Mesenchymal stem cell (in vitro differentiated cells and primary cell): ENCODE results near the gene ZC3H7A.
"Not testable (repeated sequence)": the region's sequence is repeated elsewhere in the genome, so short reads cannot be mapped to it uniquely, and the experiment has no call there.

Experiments used
- DNase-seq: peaks from one replicate; pipeline ENCODE4 v3.0.0-alpha.2; 2013
- H2AFZ ChIP-seq: one replicate; pipeline ENCODE4 v1.6.1; 2013; ENCODE audit warnings: low read depth, mild to moderate bottlenecking, control low read depth, inconsistent platforms, low read length, moderate library complexity
- H2AK5ac ChIP-seq: 2 replicates; pipeline ENCODE4 v1.6.1; 2013; ENCODE audit warnings: low read length, moderate library complexity, mild to moderate bottlenecking, inconsistent platforms; ENCODE audit not compliant: severe bottlenecking
- H2BK120ac ChIP-seq: one replicate; pipeline ENCODE4 v1.6.1; 2013; ENCODE audit warnings: low read depth, mild to moderate bottlenecking, inconsistent platforms, low read length, moderate library complexity
- H2BK12ac ChIP-seq, 2 experiments: one replicate each; pipeline ENCODE4 v1.6.1; 2013; ENCODE audit warnings: inconsistent platforms in 2 of 2, low read length in 2 of 2, mild to moderate bottlenecking in 2 of 2, moderate library complexity in 2 of 2, control low read depth in 1 of 2
- H2BK15ac ChIP-seq: one replicate; pipeline ENCODE4 v1.6.1; 2013; ENCODE audit warnings: mild to moderate bottlenecking, low read depth, inconsistent platforms; ENCODE audit not compliant: poor library complexity, severe bottlenecking
- H2BK5ac ChIP-seq: 2 replicates; pipeline ENCODE4 v1.6.1; 2013; ENCODE audit warnings: low read depth, mild to moderate bottlenecking, low read length, control low read depth, inconsistent platforms; ENCODE audit not compliant: poor library complexity, severe bottlenecking
- H3K14ac ChIP-seq, 2 experiments: one replicate each; pipeline ENCODE4 v1.6.1; 2013; ENCODE audit warnings: inconsistent platforms in 2 of 2, low read length in 2 of 2, control low read depth in 1 of 2, mild to moderate bottlenecking in 1 of 2, moderate library complexity in 1 of 2
- H3K18ac ChIP-seq, 2 experiments: one replicate each; pipeline ENCODE4 v1.6.1; 2013; ENCODE audit warnings: inconsistent platforms in 2 of 2, low read length in 2 of 2, control low read depth in 1 of 2, low read depth in 1 of 2, mild to moderate bottlenecking in 1 of 2
- H3K23ac ChIP-seq, 2 experiments: one replicate each; pipeline ENCODE4 v1.6.1; 2013; ENCODE audit warnings: inconsistent platforms in 2 of 2, low read length in 2 of 2, mild to moderate bottlenecking in 2 of 2, moderate library complexity in 2 of 2, control low read depth in 1 of 2
- H3K27ac ChIP-seq: 2 replicates; pipeline ENCODE4 v1.5.1; 2013; ENCODE audit warnings: mild to moderate bottlenecking, moderate library complexity, low read length, control low read depth, inconsistent platforms; ENCODE audit not compliant: poor library complexity, severe bottlenecking
- H3K27me3 ChIP-seq, 2 experiments: 2 replicates each; pipeline versions ENCODE4 v1.6.1 to v1.7.0; 2013; ENCODE audit warnings: low read length in 2 of 2, mild to moderate bottlenecking in 2 of 2, moderate library complexity in 2 of 2, control low read depth in 1 of 2, inconsistent platforms in 1 of 2; ENCODE audit not compliant: control insufficient read depth in 1 of 2, insufficient read depth in 1 of 2
- H3K36me3 ChIP-seq, 2 experiments: 2 replicates each; pipeline versions ENCODE4 v1.6.1 to v1.7.0; 2013; ENCODE audit warnings: low read length in 2 of 2, control low read depth in 1 of 2, inconsistent platforms in 1 of 2, low read depth in 1 of 2, mild to moderate bottlenecking in 1 of 2; ENCODE audit not compliant: insufficient read depth in 2 of 2, control insufficient read depth in 1 of 2
- H3K4ac ChIP-seq, 2 experiments: one replicate each; pipeline ENCODE4 v1.6.1; 2013; ENCODE audit warnings: inconsistent platforms in 2 of 2, low read length in 2 of 2, mild to moderate bottlenecking in 2 of 2, moderate library complexity in 2 of 2, control low read depth in 1 of 2, low read depth in 1 of 2
- H3K4me1 ChIP-seq: 2 replicates; pipeline ENCODE4 v1.6.1; 2013; ENCODE audit warnings: low read depth, low read length, control low read depth; ENCODE audit not compliant: control insufficient read depth, insufficient read depth
- H3K4me2 ChIP-seq: 2 replicates; pipeline ENCODE4 v1.6.1; 2013; ENCODE audit warnings: low read length, mild to moderate bottlenecking, inconsistent platforms; ENCODE audit not compliant: poor library complexity, severe bottlenecking
- H3K4me3 ChIP-seq, 2 experiments: 2 replicates each; pipeline versions ENCODE4 v1.5.1 to v1.7.0; 2013; ENCODE audit warnings: low read length in 2 of 2, mild to moderate bottlenecking in 2 of 2, control low read depth in 1 of 2, low read depth in 1 of 2; ENCODE audit not compliant: insufficient read depth in 1 of 2
- H3K79me1 ChIP-seq: replicated peaks from 2 replicates; pipeline ENCODE4 v1.6.1; 2013; ENCODE audit warnings: mild to moderate bottlenecking, control low read depth, low read length, inconsistent platforms; ENCODE audit not compliant: poor library complexity, severe bottlenecking
- H3K9ac ChIP-seq: 2 replicates; pipeline ENCODE4 v1.7.0; 2013; ENCODE audit warnings: mild to moderate bottlenecking, low read length, moderate library complexity
- H3K9me3 ChIP-seq: 2 replicates; pipeline ENCODE4 v1.7.0; 2013; ENCODE audit warnings: mild to moderate bottlenecking, low read length; ENCODE audit not compliant: control insufficient read depth
- H4K8ac ChIP-seq: one replicate; pipeline ENCODE4 v1.6.1; 2013; ENCODE audit warnings: inconsistent platforms, mild to moderate bottlenecking, low read length, moderate library complexity
- H4K91ac ChIP-seq: one replicate; pipeline ENCODE4 v1.6.1; 2013; ENCODE audit warnings: mild to moderate bottlenecking, low read length, inconsistent platforms
- WGBS: methylation state at CpG from one replicate; pipeline ENCODE4 v1.1.7; 2013; ENCODE audit warnings: mixed read lengths; 5-methylcytosine and 5-hydroxymethylcytosine counted together

Gene ZC3H7A

GRCh38 chr16:11833951-11834695 is 37.1 kb upstream of the ZC3H7A start:
- Histone ChIP-seq H3K36me3 (peaks cover 18 to 35% of the 10 kb centered on the region in 2 experiments), H2AFZ (no peak overlapping the region), H2BK15ac (no peak overlapping the region), H3K79me1 (peaks cover 2% of the 10 kb centered on the region), H2AK5ac (no peak overlapping the region), H3K9me3 (no peaks in the 10 kb centered on the region), H2BK120ac (no peak overlapping the region), H2BK5ac (no peak overlapping the region), H4K8ac (no peak overlapping the region), H3K9ac (no peak overlapping the region), H3K4me3 (no peak overlapping the region), H3K18ac (no peak overlapping the region), H4K91ac (no peak overlapping the region), H2BK12ac (no peak overlapping the region), H3K14ac (no peak overlapping the region), H3K27ac (no peak overlapping the region), H3K4me1 (peaks cover 15% of the 10 kb centered on the region), H3K4me2 (no peak overlapping the region), H3K4ac (no peak overlapping the region), H3K27me3 (no peaks in the 10 kb centered on the region), H3K23ac (no peak overlapping the region)
- WGBS = 86% methylated on average over 5 of the region's 6 CpGs
- DNase-seq = peak; percentile 83

- H3K4me2 ChIP-seq = no peak overlapping the region
- no peak overlapping the region for H3K23ac ChIP-seq
- no peak overlapping the region for H2BK15ac ChIP-seq
- no peaks in the 10 kb centered on the region for H3K79me1 ChIP-seq
- H3K9ac ChIP-seq = no peak overlapping the region
- H3K4me1 ChIP-seq = peaks cover 1% of the 10 kb centered on the region
- H3K14ac ChIP-seq = no peak overlapping the region
- no peak overlapping the region for H2AFZ ChIP-seq
- no peaks in the 10 kb centered on the region for H3K36me3 ChIP-seq
- no peaks in the 10 kb centered on the region for H3K9me3 ChIP-seq
- no peak overlapping the region for H2BK120ac ChIP-seq
- no peak overlapping the region for H3K4ac ChIP-seq
- H3K27me3 ChIP-seq = no peaks in the 10 kb centered on the region
- H3K18ac ChIP-seq = no peak overlapping the region
- 90% methylated on average over 5 of the region's 5 CpGs for WGBS
- H3K27ac ChIP-seq = no peak overlapping the region
- H4K8ac ChIP-seq = no peak overlapping the region
- no peak overlapping the region for H2BK12ac ChIP-seq
- H2BK5ac ChIP-seq = no peak overlapping the region
- H2AK5ac ChIP-seq = no peak overlapping the region
- no peak overlapping the region for H4K91ac ChIP-seq
- H3K4me3 ChIP-seq = no peak overlapping the region
- DNase-seq = no peak
Measured at GRCh38 chr16:11828696-11829095, 31.6 kb upstream of the ZC3H7A start.

- H3K23ac ChIP-seq, H3K79me1 ChIP-seq, H2AFZ ChIP-seq, H3K18ac ChIP-seq, H2BK12ac ChIP-seq, H2AK5ac ChIP-seq, H3K27me3 ChIP-seq, H2BK15ac ChIP-seq, H3K36me3 ChIP-seq, H3K4me1 ChIP-seq, DNase-seq, H3K27ac ChIP-seq, H3K9ac ChIP-seq, H3K9me3 ChIP-seq, H3K14ac ChIP-seq, H3K4me2 ChIP-seq, H3K4ac ChIP-seq, H2BK5ac ChIP-seq, H4K91ac ChIP-seq, H4K8ac ChIP-seq, H2BK120ac ChIP-seq, H3K4me3 ChIP-seq: not testable (repeated sequence)
- WGBS = 97% methylated on average over 9 of the region's 13 CpGs
Measured at GRCh38 chr16:11825520-11826165, 28.6 kb upstream of the ZC3H7A start.

GRCh38 chr16:11824362-11824761 is 27.3 kb upstream of the ZC3H7A start:
- H2BK12ac ChIP-seq = no peak overlapping the region
- no peak overlapping the region for H2BK15ac ChIP-seq
- H3K36me3 ChIP-seq = no peaks in the 10 kb centered on the region
- H3K79me1 ChIP-seq = no peaks in the 10 kb centered on the region
- H3K14ac ChIP-seq = no peak overlapping the region
- H3K4ac ChIP-seq = no peak overlapping the region
- no peak overlapping the region for H2BK120ac ChIP-seq
- H3K9ac ChIP-seq = no peak overlapping the region
- no peaks in the 10 kb centered on the region for H3K9me3 ChIP-seq
- no peak overlapping the region for H2BK5ac ChIP-seq
- no peak overlapping the region for H2AFZ ChIP-seq
- no peaks in the 10 kb centered on the region for H3K27me3 ChIP-seq
- H3K4me1 ChIP-seq = peaks cover 1% of the 10 kb centered on the region
- no peak overlapping the region for H3K23ac ChIP-seq
- peak; percentile 26 for DNase-seq
- 63% methylated on average over 3 of the region's 5 CpGs for WGBS
- no peak overlapping the region for H3K4me3 ChIP-seq
- no peak overlapping the region for H3K27ac ChIP-seq
- no peak overlapping the region for H3K18ac ChIP-seq
- H4K8ac ChIP-seq = no peak overlapping the region
- no peak overlapping the region for H4K91ac ChIP-seq
- H2AK5ac ChIP-seq = no peak overlapping the region
- H3K4me2 ChIP-seq = no peak overlapping the region
